CD8-positive, alpha-beta memory T cell (primary cell): ENCODE results near the gene STX11. TPM values are rescaled to one million over a fixed set of nuclear protein-coding genes. Genes with fewer than 3 reads are reported as not detected.
"Not testable (repeated sequence)": the region's sequence is repeated elsewhere in the genome, so short reads cannot be mapped to it uniquely, and the experiment has no call there.

Experiments
- CTCF ChIA-PET: fragments of 350-600 bp; sonication (Branson Sonifier 250); formaldehyde crosslinking; loops from one replicate; lab custom pipeline; 2021; ENCODE audit warnings: antibody characterized with exemption; lab: Charles Lee
- POLR2A ChIA-PET: fragments of 350-600 bp; sonication (Branson Sonifier 250); formaldehyde crosslinking; loops from one replicate; lab custom pipeline; 2021; ENCODE audit warnings: antibody characterized with exemption; lab: Charles Lee
- DNase-seq, 5 donors: peaks; one replicate each; pipeline versions ENCODE4 v3.0.0 to v3.0.0-alpha.2; 2020 to 2022; ENCODE audit warnings: mixed read lengths in 1 of 5
- H3K27ac ChIP-seq: one replicate; pipeline ENCODE4 v1.7.0; 2013; ENCODE audit warnings: low read depth, mild to moderate bottlenecking, low read length, moderate library complexity
- H3K27me3 ChIP-seq: 2 replicates; pipeline ENCODE4 v1.7.0; 2013; ENCODE audit warnings: low read length, mild to moderate bottlenecking; ENCODE audit not compliant: insufficient read depth, poor library complexity, severe bottlenecking
- H3K36me3 ChIP-seq: 2 replicates; pipeline ENCODE4 v1.7.0; 2013; ENCODE audit warnings: mild to moderate bottlenecking, low read length, moderate library complexity; ENCODE audit not compliant: insufficient read depth
- H3K4me1 ChIP-seq: 2 replicates; pipeline ENCODE4 v1.7.0; 2013; ENCODE audit warnings: mild to moderate bottlenecking, low read length, moderate library complexity; ENCODE audit not compliant: insufficient read depth
- H3K4me3 ChIP-seq: 2 replicates; pipeline ENCODE4 v1.7.0; 2013; ENCODE audit warnings: mild to moderate bottlenecking, low read length
- H3K9me3 ChIP-seq: 2 replicates; pipeline ENCODE4 v1.7.0; 2013; ENCODE audit warnings: mild to moderate bottlenecking, low read length
- H3K27ac Mint-ChIP-seq, 8 donors: one replicate each; pipeline ENCODE4 v1.8.0; 2020 to 2021; ENCODE audit warnings: mixed read lengths in 8 of 8, mild to moderate bottlenecking in 6 of 8, inconsistent platforms in 3 of 8, moderate library complexity in 3 of 8
- H3K27me3 Mint-ChIP-seq, 2 donors: one replicate each; pipeline ENCODE4 v1.8.0; 2020 to 2021; ENCODE audit warnings: mixed read lengths in 2 of 2, mild to moderate bottlenecking in 1 of 2, moderate library complexity in 1 of 2
- H3K36me3 Mint-ChIP-seq, 3 donors: one replicate each; pipeline ENCODE4 v1.8.0; 2020 to 2021; ENCODE audit warnings: mixed read lengths in 3 of 3, inconsistent platforms in 1 of 3, mild to moderate bottlenecking in 1 of 3
- H3K4me1 Mint-ChIP-seq, 3 donors: one replicate each; pipeline ENCODE4 v1.8.0; 2020 to 2021; ENCODE audit warnings: mixed read lengths in 3 of 3, inconsistent platforms in 1 of 3, mild to moderate bottlenecking in 1 of 3
- H3K4me3 Mint-ChIP-seq, 7 donors: one replicate each; pipeline ENCODE4 v1.8.0; 2020 to 2021; ENCODE audit warnings: mixed read lengths in 7 of 7, mild to moderate bottlenecking in 6 of 7, moderate library complexity in 4 of 7, inconsistent platforms in 2 of 7
- H3K9me3 Mint-ChIP-seq, 5 donors: one replicate each; pipeline ENCODE4 v1.8.0; 2020 to 2022; ENCODE audit warnings: mixed read lengths in 5 of 5, mild to moderate bottlenecking in 3 of 5, moderate library complexity in 2 of 5, inconsistent platforms in 1 of 5
- polyA plus RNA-seq: library from polyadenylated mRNA; unstranded; fragments of 300-500 nt; fragmentation: Illumina TruSeq; gene quantifications from one replicate; pipeline ENCODE4 v1.2.3, GENCODE V29; 2021
- total RNA-seq, 2 experiments: library from RNA; stranded (reverse); gene quantifications; one replicate each; pipeline ENCODE4 v1.2.3, GENCODE V29; 2021

The STX11 gene
- total and polyA plus RNA-seq, 3 experiments from 2014 or later: 16.7 to 30.0 (median 29.2) TPM

DNA sequence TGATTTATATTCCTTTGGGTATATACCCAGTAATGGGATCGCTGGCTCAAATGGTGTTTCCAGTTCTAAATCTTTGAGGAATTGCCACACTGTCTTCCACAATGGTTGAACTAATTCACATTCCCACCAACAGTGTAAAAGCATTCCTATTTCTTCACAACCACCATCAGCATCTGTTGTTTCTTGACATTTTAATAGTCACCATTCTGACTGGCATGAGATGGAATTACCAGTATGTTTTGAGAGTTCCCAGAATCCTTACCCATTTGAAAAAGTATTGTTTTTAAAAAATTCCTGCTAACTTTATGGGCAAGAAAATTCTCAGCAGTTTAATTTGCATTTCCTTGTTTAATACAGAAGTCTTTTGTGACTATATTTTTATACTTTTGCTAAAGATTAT is 33.9 kb downstream of the STX11 start:
- H3K36me3 ChIP-seq, H3K27me3 Mint-ChIP-seq, H3K9me3 Mint-ChIP-seq, H3K4me3 Mint-ChIP-seq, H3K27me3 ChIP-seq, H3K9me3 ChIP-seq, H3K4me1 ChIP-seq, POLR2A ChIA-PET, DNase-seq, H3K4me3 ChIP-seq, H3K27ac ChIP-seq, CTCF ChIA-PET: not testable (repeated sequence)
- Mint-ChIP-seq H3K4me1 (peaks cover 25 to 39% (median 38%) of the 10 kb centered on the region in 3 donors), H3K27ac (peak overlapping the region in 1 of 8 donors; percentile 4), H3K36me3 (peaks cover 10 to 30% (median 18%) of the 10 kb centered on the region in 3 donors)

DNA sequence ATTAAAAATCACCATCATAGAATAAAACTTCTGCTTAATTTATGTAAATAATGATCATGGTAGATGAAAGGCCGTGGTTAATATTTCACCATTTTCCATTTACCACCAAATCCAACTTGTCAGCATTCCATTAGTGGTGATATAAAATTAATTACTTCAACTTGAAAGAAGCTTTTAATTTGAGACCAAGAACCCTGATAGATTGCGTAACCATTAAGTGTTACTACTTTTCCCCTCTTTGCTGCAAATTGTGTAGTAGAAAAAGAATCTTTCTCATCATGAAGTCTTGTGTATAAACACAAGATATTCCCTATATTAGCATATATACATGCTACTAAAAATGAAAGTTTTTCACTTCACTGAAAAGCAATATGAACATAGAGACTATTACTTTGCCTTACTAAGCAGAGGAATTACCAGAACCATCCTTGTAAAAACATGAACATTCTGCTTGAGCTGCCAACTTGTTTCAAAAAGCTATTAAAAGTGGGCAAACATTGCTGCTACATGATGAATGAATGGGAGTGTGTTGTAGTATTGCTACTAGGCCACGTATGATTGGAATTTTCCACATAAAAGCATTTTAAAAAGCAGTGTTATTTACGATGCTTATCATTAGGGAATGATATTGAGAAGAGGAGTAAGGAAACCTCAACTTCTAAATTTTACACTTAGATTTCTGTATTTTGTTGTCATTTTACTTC is 35.0 kb downstream of the STX11 start:
- peaks cover 10 to 37% (median 18%) of the 10 kb centered on the region in 3 donors for H3K36me3 Mint-ChIP-seq
- CTCF ChIA-PET: no interaction called here

DNA sequence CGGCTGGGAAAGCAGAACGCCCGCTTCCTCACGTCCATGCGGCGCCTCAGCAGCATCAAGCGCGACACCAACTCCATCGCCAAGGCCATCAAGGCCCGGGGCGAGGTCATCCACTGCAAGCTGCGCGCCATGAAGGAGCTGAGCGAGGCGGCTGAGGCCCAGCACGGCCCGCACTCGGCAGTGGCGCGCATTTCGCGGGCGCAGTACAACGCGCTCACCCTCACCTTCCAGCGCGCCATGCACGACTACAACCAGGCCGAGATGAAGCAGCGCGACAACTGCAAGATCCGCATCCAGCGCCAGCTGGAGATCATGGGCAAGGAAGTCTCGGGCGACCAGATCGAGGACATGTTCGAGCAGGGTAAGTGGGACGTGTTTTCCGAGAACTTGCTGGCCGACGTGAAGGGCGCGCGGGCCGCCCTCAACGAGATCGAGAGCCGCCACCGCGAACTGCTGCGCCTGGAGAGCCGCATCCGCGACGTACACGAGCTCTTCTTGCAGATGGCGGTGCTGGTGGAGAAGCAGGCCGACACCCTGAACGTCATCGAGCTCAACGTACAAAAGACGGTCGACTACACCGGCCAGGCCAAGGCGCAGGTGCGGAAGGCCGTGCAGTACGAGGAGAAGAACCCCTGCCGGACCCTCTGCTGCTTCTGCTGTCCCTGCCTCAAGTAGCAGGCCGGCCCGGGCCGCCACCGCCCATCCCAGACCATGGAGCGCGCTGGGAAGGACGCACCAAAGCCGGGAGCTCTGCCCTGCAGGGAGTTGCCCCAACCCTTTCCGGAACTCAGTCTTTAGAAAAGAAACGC is 36.7 kb downstream of the STX11 start:
- Histone ChIP-seq H3K36me3 (no peaks in the 10 kb centered on the region), H3K4me3 (no peak overlapping the region), H3K27me3 (no peaks in the 10 kb centered on the region), H3K4me1 (no peaks in the 10 kb centered on the region), H3K27ac (no peak overlapping the region), H3K9me3 (no peaks in the 10 kb centered on the region)
- Mint-ChIP-seq H3K36me3 (peaks cover 10 to 35% (median 18%) of the 10 kb centered on the region in 3 donors), H3K27me3 (no peaks in the 10 kb centered on the region), H3K4me3 (no peak overlapping the region), H3K9me3 (peaks cover 0 to 1% (median 0%) of the 10 kb centered on the region in 5 donors), H3K27ac (no peak overlapping the region), H3K4me1 (peaks cover 8 to 16% (median 15%) of the 10 kb centered on the region in 3 donors)
- CTCF ChIA-PET: interaction anchor here (0.5 kb wide), 1 partner anchor 187 kb away, joined by 4 read pairs; no protein-coding TSS in a partner anchor
- DNase-seq: no peak
- POLR2A ChIA-PET: no interaction called here

More for the DNA sequence above, 35.0 kb downstream of the STX11 start:
- no peaks in the 10 kb centered on the region for H3K27me3 Mint-ChIP-seq
- peaks cover 0 to 1% (median 0%) of the 10 kb centered on the region in 5 donors for H3K9me3 Mint-ChIP-seq
- no peak for DNase-seq
- Histone ChIP-seq H3K36me3 (no peaks in the 10 kb centered on the region), H3K4me1 (no peaks in the 10 kb centered on the region), H3K27me3 (no peaks in the 10 kb centered on the region), H3K4me3 (no peak overlapping the region), H3K27ac (no peak overlapping the region), H3K9me3 (no peaks in the 10 kb centered on the region)
- peak overlapping the region in 1 of 8 donors; percentile 24 for H3K27ac Mint-ChIP-seq
- H3K4me3 Mint-ChIP-seq: no peak overlapping the region
- H3K4me1 Mint-ChIP-seq: peaks cover 16 to 28% (median 27%) of the 10 kb centered on the region in 3 donors
- POLR2A ChIA-PET: no interaction called here

- H3K9me3 ChIP-seq: no peaks in the 10 kb centered on the region
- no peak for DNase-seq
- H3K36me3 ChIP-seq: no peaks in the 10 kb centered on the region
- H3K27ac ChIP-seq: no peak overlapping the region
- peaks cover 0 to 4% (median 0%) of the 10 kb centered on the region in 5 donors for H3K9me3 Mint-ChIP-seq
- ChIA-PET POLR2A (interaction anchor here (0.6 kb wide), 1 partner anchor 8 kb away, joined by 13 read pairs; no protein-coding TSS in a partner anchor), CTCF (interaction anchor here (1.0 kb wide), 1 partner anchor 293 kb away, joined by 3 read pairs; no protein-coding TSS in a partner anchor)
- no peaks in the 10 kb centered on the region for H3K4me1 ChIP-seq
- peaks cover 0 to 3% (median 2%) of the 10 kb centered on the region in 3 donors for H3K4me1 Mint-ChIP-seq
- no peaks in the 10 kb centered on the region for H3K27me3 Mint-ChIP-seq
- H3K27me3 ChIP-seq: no peaks in the 10 kb centered on the region
- no peak overlapping the region for H3K4me3 ChIP-seq
- H3K27ac Mint-ChIP-seq: no peak overlapping the region
- H3K36me3 Mint-ChIP-seq: peaks cover 10 to 33% (median 16%) of the 10 kb centered on the region in 3 donors
- H3K4me3 Mint-ChIP-seq: no peak overlapping the region
These were observed 39.0 kb downstream of the STX11 start for GRCh38 chr6:144189351-144189750.

DNA sequence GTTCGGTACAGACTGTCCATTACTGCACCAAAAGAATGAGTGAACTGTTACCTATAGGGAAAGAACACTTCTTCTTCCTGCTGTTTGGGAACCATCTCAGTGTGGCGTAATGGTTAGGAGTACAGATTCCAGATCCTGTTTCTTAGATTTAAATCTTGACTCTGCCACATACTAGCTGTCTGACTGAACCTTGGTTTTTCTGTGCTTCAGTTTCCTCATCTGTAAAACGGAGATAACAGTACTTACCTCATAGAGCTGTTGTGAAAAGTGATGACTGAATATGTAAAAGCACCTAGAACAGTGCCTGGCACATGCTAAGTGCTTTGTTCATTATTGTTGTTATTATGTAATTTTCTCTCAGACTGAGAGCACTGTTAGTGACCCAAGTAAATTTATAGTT is 39.8 kb downstream of the STX11 start:
- CTCF ChIA-PET: no interaction called here

GRCh38 chr6:144190593-144190992 is 40.3 kb downstream of the STX11 start:
- H3K27me3 Mint-ChIP-seq: no peaks in the 10 kb centered on the region
- Histone ChIP-seq H3K4me1 (no peaks in the 10 kb centered on the region), H3K36me3 (no peaks in the 10 kb centered on the region), H3K9me3 (no peaks in the 10 kb centered on the region), H3K27ac (no peak overlapping the region), H3K4me3 (no peak overlapping the region), H3K27me3 (no peaks in the 10 kb centered on the region)
- ChIA-PET POLR2A (no interaction called here), CTCF (no interaction called here)
- DNase-seq: no peak
- peaks cover 10 to 30% (median 13%) of the 10 kb centered on the region in 3 donors for H3K36me3 Mint-ChIP-seq
- H3K4me3 Mint-ChIP-seq: no peak overlapping the region
- peaks cover 0 to 4% (median 0%) of the 10 kb centered on the region in 5 donors for H3K9me3 Mint-ChIP-seq
- H3K4me1 Mint-ChIP-seq: peaks cover 0 to under 1% (median 0%) of the 10 kb centered on the region in 3 donors
- peak overlapping the region in 1 of 8 donors; percentile 5 for H3K27ac Mint-ChIP-seq

More for the DNA sequence above, 39.8 kb downstream of the STX11 start:
- Mint-ChIP-seq H3K27ac (no peak overlapping the region), H3K9me3 (peaks cover 0 to 4% (median 0%) of the 10 kb centered on the region in 5 donors), H3K36me3 (peaks cover 10 to 33% (median 16%) of the 10 kb centered on the region in 3 donors), H3K27me3 (no peaks in the 10 kb centered on the region), H3K4me3 (no peak overlapping the region), H3K4me1 (peaks cover 0 to 3% (median 2%) of the 10 kb centered on the region in 3 donors)
- Histone ChIP-seq H3K4me3 (no peak overlapping the region), H3K9me3 (no peaks in the 10 kb centered on the region), H3K27ac (no peak overlapping the region), H3K4me1 (no peaks in the 10 kb centered on the region), H3K36me3 (no peaks in the 10 kb centered on the region), H3K27me3 (no peaks in the 10 kb centered on the region)
- no peak for DNase-seq
- POLR2A ChIA-PET: no interaction called here

DNA sequence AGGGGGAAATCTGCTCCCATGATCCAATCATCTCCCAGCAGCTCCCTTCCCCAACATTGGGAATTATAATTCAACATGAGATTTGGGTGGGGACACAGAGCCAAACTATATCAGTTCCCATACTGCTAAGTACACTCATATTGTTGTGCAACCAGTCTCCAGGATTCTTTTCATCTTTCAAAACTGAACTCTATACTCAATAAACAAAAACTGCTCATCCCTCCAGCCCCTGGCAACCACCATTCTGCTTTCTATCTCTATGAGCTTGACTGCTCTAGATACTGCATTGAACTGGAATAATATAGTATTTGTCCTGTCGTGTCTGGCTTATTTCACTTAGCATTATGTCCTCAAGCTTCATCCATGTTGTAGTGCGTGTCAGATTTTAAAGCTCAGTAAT is 42.9 kb downstream of the STX11 start:
- H3K4me3 Mint-ChIP-seq: no peak overlapping the region
- Histone ChIP-seq H3K4me1 (no peaks in the 10 kb centered on the region), H3K36me3 (no peaks in the 10 kb centered on the region), H3K9me3 (no peaks in the 10 kb centered on the region), H3K27ac (no peak overlapping the region), H3K4me3 (no peak overlapping the region), H3K27me3 (no peaks in the 10 kb centered on the region)
- no peak overlapping the region for H3K27ac Mint-ChIP-seq
- H3K9me3 Mint-ChIP-seq: peaks cover 0 to 4% (median 0%) of the 10 kb centered on the region in 5 donors
- peaks cover 4 to 9% (median 6%) of the 10 kb centered on the region in 3 donors for H3K36me3 Mint-ChIP-seq
- H3K4me1 Mint-ChIP-seq: peaks cover 2% of the 10 kb centered on the region in 3 donors
- CTCF ChIA-PET: no interaction called here
- DNase-seq: no peak
- POLR2A ChIA-PET: interaction anchor here (0.7 kb wide), 1 partner anchor 14 kb away, joined by 3 read pairs; no protein-coding TSS in a partner anchor
- H3K27me3 Mint-ChIP-seq: no peaks in the 10 kb centered on the region
